ENCODE data around the gene C4A.

The C4A gene

DNA sequence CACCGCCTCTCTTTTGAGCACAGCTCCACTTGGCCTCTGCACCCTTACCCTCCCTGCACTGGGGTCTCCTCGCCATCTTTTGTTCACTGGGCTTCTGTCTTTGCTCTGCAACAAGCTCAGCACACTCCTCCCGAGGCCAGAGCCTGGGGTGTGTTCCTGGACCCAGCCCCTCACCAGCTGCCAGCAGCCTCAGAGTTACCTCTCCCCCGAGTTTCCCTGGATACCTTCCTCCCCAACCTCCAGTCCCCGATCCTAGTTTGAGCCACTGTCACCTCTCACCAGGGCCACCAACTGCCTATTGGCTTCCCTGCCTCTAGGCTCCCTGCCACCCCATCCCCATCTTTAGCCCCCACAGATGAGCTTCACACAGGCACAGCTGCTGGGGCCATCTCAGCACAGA, 68.7 kb downstream of the C4A start:
- H3K4me1 Mint-ChIP-seq: peaks cover 7 to 11% of the 10 kb centered on the region in 2 donors
- no peaks in the 10 kb centered on the region for H3K9me3 Mint-ChIP-seq
- peaks cover 28 to 33% of the 10 kb centered on the region in 2 donors for H3K27me3 Mint-ChIP-seq
- no peak overlapping the region for H3K4me3 Mint-ChIP-seq
- no peak for DNase-seq
- no peaks in the 10 kb centered on the region for H3K36me3 Mint-ChIP-seq
- ATAC-seq (replicated peaks): no peak
- no peak overlapping the region for H3K27ac Mint-ChIP-seq
